Ovary (tissue), 3 donors: ENCODE measurements around the gene PPHLN1.

Experiments
- EP300 ChIP-seq: sonication (generic); formaldehyde crosslinking; IDR thresholded peaks from one replicate; pipeline ENCODE4 v1.6.1; 2017; ENCODE audit warnings: antibody characterized with exemption
- POLR2A ChIP-seq: fragments of 450-650 bp; IDR thresholded peaks from one replicate; pipeline ENCODE4 v1.6.1; 2017; ENCODE audit warnings: antibody characterized with exemption, mild to moderate bottlenecking, moderate library complexity
- TF ChIP-seq, protein P1 (sequence below), 3 donors: fragments of 450-650 bp in 2 of 3; fragments of 200-600 bp in 1 of 3; IDR thresholded peaks; one replicate each; pipeline versions ENCODE4 v1.5.1 to v1.8.0; 2016 to 2022; ENCODE audit warnings: antibody characterized with exemption in 3 of 3, mild to moderate bottlenecking in 1 of 3
- donor health status: DM: no; HTN: no; CAD: no.

- TF ChIP-seq, protein P1, sequence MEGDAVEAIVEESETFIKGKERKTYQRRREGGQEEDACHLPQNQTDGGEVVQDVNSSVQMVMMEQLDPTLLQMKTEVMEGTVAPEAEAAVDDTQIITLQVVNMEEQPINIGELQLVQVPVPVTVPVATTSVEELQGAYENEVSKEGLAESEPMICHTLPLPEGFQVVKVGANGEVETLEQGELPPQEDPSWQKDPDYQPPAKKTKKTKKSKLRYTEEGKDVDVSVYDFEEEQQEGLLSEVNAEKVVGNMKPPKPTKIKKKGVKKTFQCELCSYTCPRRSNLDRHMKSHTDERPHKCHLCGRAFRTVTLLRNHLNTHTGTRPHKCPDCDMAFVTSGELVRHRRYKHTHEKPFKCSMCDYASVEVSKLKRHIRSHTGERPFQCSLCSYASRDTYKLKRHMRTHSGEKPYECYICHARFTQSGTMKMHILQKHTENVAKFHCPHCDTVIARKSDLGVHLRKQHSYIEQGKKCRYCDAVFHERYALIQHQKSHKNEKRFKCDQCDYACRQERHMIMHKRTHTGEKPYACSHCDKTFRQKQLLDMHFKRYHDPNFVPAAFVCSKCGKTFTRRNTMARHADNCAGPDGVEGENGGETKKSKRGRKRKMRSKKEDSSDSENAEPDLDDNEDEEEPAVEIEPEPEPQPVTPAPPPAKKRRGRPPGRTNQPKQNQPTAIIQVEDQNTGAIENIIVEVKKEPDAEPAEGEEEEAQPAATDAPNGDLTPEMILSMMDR (IDR thresholded peaks at IDR 0.05) = no peak
- no peak for TF ChIP-seq POLR2A
- TF ChIP-seq EP300 = no peak
These were observed 47.7 kb downstream of the PPHLN1 start for GRCh38 chr12:42373669-42374068.
